SK-N-SH (cell line): ENCODE measurements around the gene NANOS2. TPM values are rescaled to one million over a fixed set of nuclear protein-coding genes. Genes with fewer than 3 reads are reported as not detected.

Experiments
- CTCF ChIA-PET: fragments of 300-600, 350-600 bp; formaldehyde crosslinking; extraction: SDS; loops from one replicate; lab custom pipeline; 2021; lab: Yijun Ruan, JAX
- POLR2A ChIA-PET: fragments of 350-600 bp; sonication (Branson Sonifier 250); formaldehyde crosslinking; extraction: SDS; loops from one replicate; lab custom pipeline; 2020; ENCODE audit warnings: antibody characterized with exemption, inconsistent platforms; lab: Yijun Ruan, JAX
- DNase-seq: peaks from one replicate; pipeline ENCODE4 v3.0.0; 2012
- H2AFZ ChIP-seq: fragments of 200-600 bp; sonication (generic); 2 replicates; pipeline ENCODE4 v1.8.1; 2016; ENCODE audit warnings: antibody characterized with exemption, mild to moderate bottlenecking, low read depth
- H3F3A ChIP-seq: fragments of 200-600 bp; sonication (generic); replicated peaks from 2 replicates; pipeline ENCODE3; 2016; ENCODE audit warnings: antibody characterized with exemption, mild to moderate bottlenecking; ENCODE audit not compliant: insufficient read depth
- H3K27ac ChIP-seq, 2 experiments: fragments of 200-500 bp in 1 of 2; fragments of 200-600 bp in 1 of 2; sonication (Bioruptor generic) in 1 of 2; sonication (generic), shearing (Covaris generic) in 1 of 2; 2 replicates each; pipeline versions ENCODE4 v1.5.1 to v1.6.1; 2014 to 2016; ENCODE audit warnings: low read depth in 2 of 2, inconsistent platforms in 1 of 2, low read length in 1 of 2, mild to moderate bottlenecking in 1 of 2, mixed read lengths in 1 of 2
- H3K27me3 ChIP-seq: fragments of 200-600 bp; sonication (generic), shearing (Covaris generic); 2 replicates; pipeline ENCODE4 v1.6.1; 2016; ENCODE audit warnings: mixed run types; ENCODE audit not compliant: insufficient read depth
- H3K36me3 ChIP-seq, 2 experiments: fragments of 200-500 bp in 1 of 2; fragments of 200-600 bp in 1 of 2; sonication (Bioruptor generic) in 1 of 2; sonication (generic) in 1 of 2; replicated peaks in 1 of 2; 2 replicates each; pipeline versions ENCODE3 to v1.5.1; 2014 to 2016; ENCODE audit warnings: low read length in 1 of 2, mild to moderate bottlenecking in 1 of 2; ENCODE audit not compliant: insufficient read depth in 2 of 2, control insufficient read depth in 1 of 2
- H3K4me1 ChIP-seq, 2 experiments: fragments of 200-500 bp in 1 of 2; fragments of 200-600 bp in 1 of 2; sonication (Bioruptor generic) in 1 of 2; sonication (generic), shearing (Covaris generic) in 1 of 2; 2 replicates each; pipeline versions ENCODE4 v1.5.1 to v1.6.1; 2014 to 2016; ENCODE audit warnings: low read depth in 1 of 2, low read length in 1 of 2, mixed run types in 1 of 2; ENCODE audit not compliant: insufficient read depth in 2 of 2, control insufficient read depth in 1 of 2
- H3K4me2 ChIP-seq: fragments of 200-600 bp; sonication (generic), shearing (Covaris generic); 2 replicates; pipeline ENCODE4 v1.6.1; 2017; ENCODE audit warnings: mixed run types
- H3K4me3 ChIP-seq, 2 experiments: fragments of 200-500 bp in 1 of 2; fragments of 200-600 bp in 1 of 2; sonication (Bioruptor generic) in 1 of 2; sonication (generic), shearing (Covaris generic) in 1 of 2; 2 replicates each; pipeline versions ENCODE4 v1.5.1 to v1.8.1; 2014 to 2016; ENCODE audit warnings: low read depth in 2 of 2, inconsistent platforms in 1 of 2, low read length in 1 of 2, mild to moderate bottlenecking in 1 of 2, mixed read lengths in 1 of 2, moderate library complexity in 1 of 2
- H3K79me2 ChIP-seq: fragments of 200-600 bp; sonication (generic); 2 replicates; pipeline ENCODE4 v1.8.1; 2017; ENCODE audit warnings: mild to moderate bottlenecking; ENCODE audit not compliant: insufficient read depth
- H3K9ac ChIP-seq: fragments of 200-600 bp; sonication (generic); 2 replicates; pipeline ENCODE4 v1.6.1; 2017; ENCODE audit warnings: mixed run types
- H3K9me2 ChIP-seq: fragments of 200-600 bp; sonication (generic); 2 replicates; pipeline ENCODE4 v1.6.1; 2017; ENCODE audit warnings: mixed run types
- H3K9me3 ChIP-seq: fragments of 200-600 bp; sonication (generic); 2 replicates; pipeline ENCODE4 v1.6.1; 2017; ENCODE audit warnings: mixed run types, mild to moderate bottlenecking, moderate library complexity
- H4K20me1 ChIP-seq: fragments of 200-600 bp; sonication (generic); 2 replicates; pipeline ENCODE4 v1.6.1; 2017; ENCODE audit warnings: mild to moderate bottlenecking, mixed run types; ENCODE audit not compliant: insufficient read depth
- FOXM1 ChIP-seq: IDR thresholded peaks from 2 replicates; pipeline ENCODE4 v1.4.0; 2012; ENCODE audit warnings: low read depth, mild to moderate bottlenecking
- GABPA ChIP-seq: IDR thresholded peaks from 2 replicates; pipeline ENCODE4 v1.4.0; 2012; ENCODE audit warnings: low read depth, mild to moderate bottlenecking
- NRF1 ChIP-seq: IDR thresholded peaks from 2 replicates; pipeline ENCODE4 v1.6.1; 2012; ENCODE audit warnings: low read depth, mild to moderate bottlenecking, low read length
- POLR2AphosphoS5 ChIP-seq: IDR thresholded peaks from 2 replicates; pipeline ENCODE4 v1.6.1; 2012; ENCODE audit warnings: low read depth, low read length
- RAD21 ChIP-seq: IDR thresholded peaks from 2 replicates; pipeline ENCODE4 v1.6.1; 2012; ENCODE audit warnings: mild to moderate bottlenecking, low read length
- RCOR1 ChIP-seq: fragments of 150-350 bp; IDR thresholded peaks from 2 replicates; pipeline ENCODE4 v1.6.1; 2017; ENCODE audit warnings: antibody characterized with exemption, low read length
- RFX5 ChIP-seq: IDR thresholded peaks from 2 replicates; pipeline ENCODE4 v1.6.1; 2012; ENCODE audit warnings: mild to moderate bottlenecking, improper control_type of control experiment, low read length
- TCF12 ChIP-seq: IDR thresholded peaks from 2 replicates; pipeline ENCODE4 v1.4.0; 2012
- YY1 ChIP-seq: IDR thresholded peaks from 2 replicates; pipeline ENCODE4 v1.4.0; 2012; ENCODE audit warnings: low read depth, mild to moderate bottlenecking
- WGBS: methylation state at CpG from one replicate; pipeline ENCODE4 v1.1.6; 2017; ENCODE audit warnings: low lambda C conversion rate; 5-methylcytosine and 5-hydroxymethylcytosine counted together
- polyA plus RNA-seq, 3 experiments: library from polyadenylated mRNA; depleted of rRNA; stranded (reverse); fragments of >200 nt; gene quantifications; 2 replicates each; pipeline ENCODE4 v1.2.3, GENCODE V29; 2012
- TF ChIP-seq, protein P1 (sequence below): fragments of 150-350 bp; IDR thresholded peaks from 2 replicates; pipeline ENCODE4 v1.6.1; 2017; ENCODE audit warnings: antibody characterized with exemption, low read length, low read depth, borderline replicate concordance
- TF ChIP-seq, protein P2 (sequence below): IDR thresholded peaks from 2 replicates; pipeline ENCODE4; 2012

Gene NANOS2
- polyA plus RNA-seq, 1 of the 3 experiments (the other 2 are of a cell fraction): not detected

DNA sequence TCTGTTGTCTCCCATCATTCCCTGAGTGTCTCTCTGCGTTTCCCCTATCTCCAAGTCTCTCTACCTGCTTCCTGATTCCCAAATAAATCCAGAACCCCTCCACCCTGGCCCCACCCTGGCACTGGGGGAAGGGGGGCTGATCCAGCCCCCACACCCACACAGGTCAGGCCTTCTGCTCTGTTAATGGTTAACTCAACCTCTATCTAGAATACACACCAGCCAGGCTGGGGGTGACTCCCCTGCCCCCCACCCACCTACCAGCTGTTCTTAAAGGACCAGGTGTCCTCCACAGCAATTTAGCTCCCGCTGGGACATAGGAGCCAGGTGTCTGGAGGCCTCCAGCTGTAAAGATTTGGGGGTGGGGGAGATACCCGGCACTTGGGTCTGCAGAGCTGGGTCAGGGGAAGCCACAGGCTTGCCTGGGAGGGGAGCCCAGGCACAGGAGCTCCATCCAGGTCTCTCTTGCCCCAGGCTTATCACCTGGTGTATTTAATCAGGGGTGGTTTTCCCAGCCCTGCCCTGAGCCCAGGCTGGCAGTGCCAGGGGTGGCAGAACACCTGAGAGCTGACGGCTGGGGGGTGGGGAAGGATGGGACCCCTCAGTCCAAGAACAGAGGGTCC, 32.6 kb downstream of the NANOS2 start:
- POLR2A ChIA-PET: interaction anchor here (0.6 to 2.8 kb wide), 5 partner anchors 12 to 66 kb away, joined by 3 to 8 read pairs (median 4); partner anchors contain the start of gene SYMPK
- WGBS: 62% methylated on average over 4 of the region's 4 CpGs
- no peak overlapping the region for H3K4me2 ChIP-seq

DNA sequence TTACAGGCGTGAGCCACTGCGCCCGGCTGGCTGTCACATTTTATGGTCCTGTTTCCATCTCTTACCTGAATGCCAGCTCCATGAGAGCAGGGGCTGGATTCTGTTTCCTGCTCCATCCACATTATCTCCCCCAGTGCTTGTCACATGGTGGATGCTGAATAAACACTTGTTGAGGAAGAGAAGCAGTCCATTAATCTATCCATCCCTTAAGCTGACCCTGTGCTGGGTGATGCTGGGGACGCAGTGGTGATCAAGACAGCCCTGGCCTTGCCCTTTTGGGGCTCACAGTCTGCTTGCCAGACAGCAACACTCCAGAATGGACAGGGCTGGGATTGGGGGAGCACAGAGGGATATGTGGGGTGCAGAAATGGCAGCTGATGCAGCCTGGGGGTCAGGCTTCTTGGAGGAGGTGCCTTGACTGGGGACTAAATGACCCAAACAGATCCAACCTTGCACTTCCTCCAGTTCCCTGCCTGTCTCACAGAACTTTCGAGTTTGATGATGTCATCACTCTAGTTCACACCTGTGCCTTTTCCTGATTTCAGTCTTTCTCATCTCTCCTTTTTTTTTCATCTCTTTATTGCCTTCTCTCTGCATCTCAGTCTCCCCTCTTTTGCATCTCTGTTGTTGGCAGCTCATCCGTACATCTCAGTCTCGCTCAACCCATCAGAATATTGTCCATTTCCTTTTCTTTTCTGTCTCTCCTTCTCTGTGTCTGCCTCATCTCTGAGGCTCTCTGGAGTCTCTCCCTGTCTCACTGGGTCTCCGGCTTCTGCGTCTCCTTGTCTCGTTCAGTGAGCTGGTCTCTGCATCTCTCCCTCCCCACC, 33.3 kb downstream of the NANOS2 start:
- CTCF ChIA-PET: interaction anchor here (0.5 to 9.9 kb wide), 9 partner anchors 13 to 428 kb away, joined by 3 to 130 read pairs (median 8); partner anchors contain the start of genes FOXA3, RSPH6A and SYMPK
- no peaks in the 10 kb centered on the region for H3K9me3 ChIP-seq
- POLR2A ChIA-PET: interaction anchor here (0.9 to 2.8 kb wide), 3 partner anchors 12 to 18 kb away, joined by 3 to 8 read pairs (median 4); partner anchors contain the start of gene SYMPK
- 89% methylated on average over 10 of the region's 10 CpGs for WGBS
- H3K27me3 ChIP-seq: no peaks in the 10 kb centered on the region
- peaks cover 3% of the 10 kb centered on the region for H3F3A ChIP-seq
- TF ChIP-seq RCOR1: no peak
- TF ChIP-seq POLR2AphosphoS5: 0 out of 2 replicates have a peak, but pooled peaks have one; percentile 10
- H3K4me2 ChIP-seq: no peak overlapping the region
- H2AFZ ChIP-seq: no peak overlapping the region
- H3K9ac ChIP-seq: no peak overlapping the region
- peaks cover 29% of the 10 kb centered on the region for H3K79me2 ChIP-seq
- peaks cover 3 to 34% of the 10 kb centered on the region in 2 experiments; a peak in 2 of 4 replicates for H3K4me1 ChIP-seq
- H3K9me2 ChIP-seq: no peaks in the 10 kb centered on the region
- H4K20me1 ChIP-seq: peaks cover 33% of the 10 kb centered on the region
- H3K36me3 ChIP-seq: peaks cover 3 to 25% of the 10 kb centered on the region in 2 experiments
- H3K27ac ChIP-seq: no peak overlapping the region
- no peak overlapping the region for H3K4me3 ChIP-seq
- no peak for DNase-seq

More for the DNA sequence above, 32.6 kb downstream of the NANOS2 start:
- TF ChIP-seq FOXM1: no peak
- TF ChIP-seq, protein P1, sequence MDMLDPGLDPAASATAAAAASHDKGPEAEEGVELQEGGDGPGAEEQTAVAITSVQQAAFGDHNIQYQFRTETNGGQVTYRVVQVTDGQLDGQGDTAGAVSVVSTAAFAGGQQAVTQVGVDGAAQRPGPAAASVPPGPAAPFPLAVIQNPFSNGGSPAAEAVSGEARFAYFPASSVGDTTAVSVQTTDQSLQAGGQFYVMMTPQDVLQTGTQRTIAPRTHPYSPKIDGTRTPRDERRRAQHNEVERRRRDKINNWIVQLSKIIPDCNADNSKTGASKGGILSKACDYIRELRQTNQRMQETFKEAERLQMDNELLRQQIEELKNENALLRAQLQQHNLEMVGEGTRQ: no peak
- TF ChIP-seq RFX5: no peak
- no peak for TF ChIP-seq RCOR1
- TF ChIP-seq, protein P2, sequence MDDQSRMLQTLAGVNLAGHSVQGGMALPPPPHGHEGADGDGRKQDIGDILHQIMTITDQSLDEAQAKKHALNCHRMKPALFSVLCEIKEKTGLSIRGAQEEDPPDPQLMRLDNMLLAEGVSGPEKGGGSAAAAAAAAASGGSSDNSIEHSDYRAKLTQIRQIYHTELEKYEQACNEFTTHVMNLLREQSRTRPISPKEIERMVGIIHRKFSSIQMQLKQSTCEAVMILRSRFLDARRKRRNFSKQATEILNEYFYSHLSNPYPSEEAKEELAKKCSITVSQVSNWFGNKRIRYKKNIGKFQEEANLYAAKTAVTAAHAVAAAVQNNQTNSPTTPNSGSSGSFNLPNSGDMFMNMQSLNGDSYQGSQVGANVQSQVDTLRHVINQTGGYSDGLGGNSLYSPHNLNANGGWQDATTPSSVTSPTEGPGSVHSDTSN: no peak
- no peak for TF ChIP-seq NRF1
- TF ChIP-seq TCF12: no peak
- TF ChIP-seq RAD21: no peak
- no peak for TF ChIP-seq GABPA
- TF ChIP-seq YY1: no peak
- DNase-seq: peak; percentile 17
- Histone ChIP-seq H2AFZ (no peak overlapping the region), H3K9ac (no peak overlapping the region), H4K20me1 (peaks cover 33% of the 10 kb centered on the region), H3K4me1 (peaks cover 3 to 36% of the 10 kb centered on the region in 2 experiments; a peak in 2 of 4 replicates), H3K79me2 (peaks cover 29% of the 10 kb centered on the region), H3K4me3 (no peak overlapping the region), H3K27me3 (no peaks in the 10 kb centered on the region), H3K9me3 (no peaks in the 10 kb centered on the region), H3K36me3 (peaks cover 3 to 25% of the 10 kb centered on the region in 2 experiments), H3K27ac (no peak overlapping the region), H3F3A (peaks cover 3% of the 10 kb centered on the region), H3K9me2 (no peaks in the 10 kb centered on the region)
- CTCF ChIA-PET: interaction anchor here (0.7 to 9.9 kb wide), 17 partner anchors 10 to 428 kb away, joined by 3 to 130 read pairs (median 4); partner anchors contain the start of genes FOXA3, NOVA2, QPCTL and RSPH6A
